Suprapubic skin (tissue), 4 donors: ENCODE results near the gene SGPL1.

Experiments used
- POLR2A ChIP-seq, 2 donors: fragments of 450-650 bp; IDR thresholded peaks; one replicate each; pipeline ENCODE4 v1.6.1; 2017; ENCODE audit warnings: antibody characterized with exemption in 2 of 2, mild to moderate bottlenecking in 2 of 2, moderate library complexity in 2 of 2
- POLR2AphosphoS5 ChIP-seq, 3 donors: sonication (generic); formaldehyde crosslinking; IDR thresholded peaks; one replicate each; pipeline ENCODE4 v1.6.1; 2017; ENCODE audit warnings: antibody characterized with exemption in 3 of 3
- TF ChIP-seq, protein P1 (sequence below), 2 donors: fragments of 200-600 bp in 1 of 2; fragments of 450-650 bp in 1 of 2; sonication (generic) in 1 of 2; IDR thresholded peaks; one replicate each; pipeline ENCODE4 v1.5.1; 2016 to 2019; ENCODE audit warnings: antibody characterized with exemption in 2 of 2, mild to moderate bottlenecking in 1 of 2, moderate library complexity in 1 of 2

DNA sequence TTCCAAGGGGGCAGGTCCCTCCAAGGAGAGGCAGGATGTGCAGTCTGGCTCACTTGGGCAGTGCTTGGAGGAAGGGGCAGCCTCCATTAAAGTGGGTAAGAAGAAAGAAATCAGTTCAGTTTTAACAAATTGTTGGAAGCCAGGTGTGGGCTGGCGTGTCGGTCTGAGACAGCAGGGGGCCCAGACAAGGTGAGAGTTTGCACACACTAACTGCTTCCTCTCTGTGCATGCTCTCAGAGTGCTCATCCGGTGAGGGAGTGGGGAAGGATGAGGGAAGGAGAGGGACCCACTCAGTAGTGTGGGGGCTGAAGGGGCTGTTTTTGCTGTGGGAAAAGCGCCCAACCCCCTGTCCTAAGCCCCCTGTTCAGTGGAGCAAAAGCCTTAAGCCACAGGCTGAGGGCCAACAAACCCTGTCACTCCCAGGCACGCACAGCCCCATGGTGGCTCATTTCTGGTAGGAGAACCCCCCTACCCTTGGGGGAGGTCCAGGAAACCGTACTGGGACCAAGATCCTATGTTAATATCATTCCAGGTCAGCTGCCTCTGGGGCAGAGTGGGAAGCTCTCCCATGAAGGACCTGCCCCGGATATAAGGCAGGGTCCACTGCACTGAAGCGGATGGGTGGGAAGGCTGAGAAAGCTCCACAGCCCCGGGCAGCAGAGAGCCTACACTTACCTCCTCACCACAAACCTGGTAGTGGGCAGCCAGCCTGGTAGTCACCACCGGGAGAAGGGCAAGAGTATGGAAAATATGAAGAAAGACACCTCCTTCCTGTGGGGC lies 77.7 kb downstream of the SGPL1 start:
- TF ChIP-seq, protein P1, sequence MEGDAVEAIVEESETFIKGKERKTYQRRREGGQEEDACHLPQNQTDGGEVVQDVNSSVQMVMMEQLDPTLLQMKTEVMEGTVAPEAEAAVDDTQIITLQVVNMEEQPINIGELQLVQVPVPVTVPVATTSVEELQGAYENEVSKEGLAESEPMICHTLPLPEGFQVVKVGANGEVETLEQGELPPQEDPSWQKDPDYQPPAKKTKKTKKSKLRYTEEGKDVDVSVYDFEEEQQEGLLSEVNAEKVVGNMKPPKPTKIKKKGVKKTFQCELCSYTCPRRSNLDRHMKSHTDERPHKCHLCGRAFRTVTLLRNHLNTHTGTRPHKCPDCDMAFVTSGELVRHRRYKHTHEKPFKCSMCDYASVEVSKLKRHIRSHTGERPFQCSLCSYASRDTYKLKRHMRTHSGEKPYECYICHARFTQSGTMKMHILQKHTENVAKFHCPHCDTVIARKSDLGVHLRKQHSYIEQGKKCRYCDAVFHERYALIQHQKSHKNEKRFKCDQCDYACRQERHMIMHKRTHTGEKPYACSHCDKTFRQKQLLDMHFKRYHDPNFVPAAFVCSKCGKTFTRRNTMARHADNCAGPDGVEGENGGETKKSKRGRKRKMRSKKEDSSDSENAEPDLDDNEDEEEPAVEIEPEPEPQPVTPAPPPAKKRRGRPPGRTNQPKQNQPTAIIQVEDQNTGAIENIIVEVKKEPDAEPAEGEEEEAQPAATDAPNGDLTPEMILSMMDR (IDR thresholded peaks at IDR 0.05): no peak
- no peak for TF ChIP-seq POLR2A (IDR thresholded peaks at IDR 0.05)
- no peak for TF ChIP-seq POLR2AphosphoS5 (IDR thresholded peaks at IDR 0.05)
